Measurements from ENCODE around the gene POLG2.

DNA sequence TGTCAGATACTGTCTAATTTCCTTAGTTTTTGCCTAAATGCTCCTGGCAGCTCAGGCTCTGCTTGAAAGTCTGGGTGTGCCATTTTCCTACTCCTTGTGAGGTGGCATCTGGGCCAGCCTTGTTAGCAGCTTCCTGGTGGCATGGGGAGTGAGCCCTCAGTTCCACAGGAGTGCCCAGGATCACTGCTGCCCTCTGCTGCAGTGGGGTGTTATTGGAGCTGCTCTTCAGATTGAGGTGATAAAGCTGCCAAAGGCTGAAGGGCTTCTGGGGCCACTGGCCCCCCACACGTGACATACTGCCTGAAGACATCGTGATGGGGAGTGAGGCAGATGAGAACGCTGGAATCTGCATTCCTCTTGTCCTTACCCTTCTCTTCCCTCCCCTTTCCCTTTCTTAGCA is 37.3 kb upstream of the POLG2 start:
- TF ChIP-seq, protein P1, sequence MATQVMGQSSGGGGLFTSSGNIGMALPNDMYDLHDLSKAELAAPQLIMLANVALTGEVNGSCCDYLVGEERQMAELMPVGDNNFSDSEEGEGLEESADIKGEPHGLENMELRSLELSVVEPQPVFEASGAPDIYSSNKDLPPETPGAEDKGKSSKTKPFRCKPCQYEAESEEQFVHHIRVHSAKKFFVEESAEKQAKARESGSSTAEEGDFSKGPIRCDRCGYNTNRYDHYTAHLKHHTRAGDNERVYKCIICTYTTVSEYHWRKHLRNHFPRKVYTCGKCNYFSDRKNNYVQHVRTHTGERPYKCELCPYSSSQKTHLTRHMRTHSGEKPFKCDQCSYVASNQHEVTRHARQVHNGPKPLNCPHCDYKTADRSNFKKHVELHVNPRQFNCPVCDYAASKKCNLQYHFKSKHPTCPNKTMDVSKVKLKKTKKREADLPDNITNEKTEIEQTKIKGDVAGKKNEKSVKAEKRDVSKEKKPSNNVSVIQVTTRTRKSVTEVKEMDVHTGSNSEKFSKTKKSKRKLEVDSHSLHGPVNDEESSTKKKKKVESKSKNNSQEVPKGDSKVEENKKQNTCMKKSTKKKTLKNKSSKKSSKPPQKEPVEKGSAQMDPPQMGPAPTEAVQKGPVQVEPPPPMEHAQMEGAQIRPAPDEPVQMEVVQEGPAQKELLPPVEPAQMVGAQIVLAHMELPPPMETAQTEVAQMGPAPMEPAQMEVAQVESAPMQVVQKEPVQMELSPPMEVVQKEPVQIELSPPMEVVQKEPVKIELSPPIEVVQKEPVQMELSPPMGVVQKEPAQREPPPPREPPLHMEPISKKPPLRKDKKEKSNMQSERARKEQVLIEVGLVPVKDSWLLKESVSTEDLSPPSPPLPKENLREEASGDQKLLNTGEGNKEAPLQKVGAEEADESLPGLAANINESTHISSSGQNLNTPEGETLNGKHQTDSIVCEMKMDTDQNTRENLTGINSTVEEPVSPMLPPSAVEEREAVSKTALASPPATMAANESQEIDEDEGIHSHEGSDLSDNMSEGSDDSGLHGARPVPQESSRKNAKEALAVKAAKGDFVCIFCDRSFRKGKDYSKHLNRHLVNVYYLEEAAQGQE (IDR thresholded peaks at IDR 0.05), result no peak
- TF ChIP-seq, protein P2, sequence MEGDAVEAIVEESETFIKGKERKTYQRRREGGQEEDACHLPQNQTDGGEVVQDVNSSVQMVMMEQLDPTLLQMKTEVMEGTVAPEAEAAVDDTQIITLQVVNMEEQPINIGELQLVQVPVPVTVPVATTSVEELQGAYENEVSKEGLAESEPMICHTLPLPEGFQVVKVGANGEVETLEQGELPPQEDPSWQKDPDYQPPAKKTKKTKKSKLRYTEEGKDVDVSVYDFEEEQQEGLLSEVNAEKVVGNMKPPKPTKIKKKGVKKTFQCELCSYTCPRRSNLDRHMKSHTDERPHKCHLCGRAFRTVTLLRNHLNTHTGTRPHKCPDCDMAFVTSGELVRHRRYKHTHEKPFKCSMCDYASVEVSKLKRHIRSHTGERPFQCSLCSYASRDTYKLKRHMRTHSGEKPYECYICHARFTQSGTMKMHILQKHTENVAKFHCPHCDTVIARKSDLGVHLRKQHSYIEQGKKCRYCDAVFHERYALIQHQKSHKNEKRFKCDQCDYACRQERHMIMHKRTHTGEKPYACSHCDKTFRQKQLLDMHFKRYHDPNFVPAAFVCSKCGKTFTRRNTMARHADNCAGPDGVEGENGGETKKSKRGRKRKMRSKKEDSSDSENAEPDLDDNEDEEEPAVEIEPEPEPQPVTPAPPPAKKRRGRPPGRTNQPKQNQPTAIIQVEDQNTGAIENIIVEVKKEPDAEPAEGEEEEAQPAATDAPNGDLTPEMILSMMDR (IDR thresholded peaks at IDR 0.05; ENCODE audit: low read depth, low read length, missing input control), result no peak
- TF ChIP-seq, protein P3, sequence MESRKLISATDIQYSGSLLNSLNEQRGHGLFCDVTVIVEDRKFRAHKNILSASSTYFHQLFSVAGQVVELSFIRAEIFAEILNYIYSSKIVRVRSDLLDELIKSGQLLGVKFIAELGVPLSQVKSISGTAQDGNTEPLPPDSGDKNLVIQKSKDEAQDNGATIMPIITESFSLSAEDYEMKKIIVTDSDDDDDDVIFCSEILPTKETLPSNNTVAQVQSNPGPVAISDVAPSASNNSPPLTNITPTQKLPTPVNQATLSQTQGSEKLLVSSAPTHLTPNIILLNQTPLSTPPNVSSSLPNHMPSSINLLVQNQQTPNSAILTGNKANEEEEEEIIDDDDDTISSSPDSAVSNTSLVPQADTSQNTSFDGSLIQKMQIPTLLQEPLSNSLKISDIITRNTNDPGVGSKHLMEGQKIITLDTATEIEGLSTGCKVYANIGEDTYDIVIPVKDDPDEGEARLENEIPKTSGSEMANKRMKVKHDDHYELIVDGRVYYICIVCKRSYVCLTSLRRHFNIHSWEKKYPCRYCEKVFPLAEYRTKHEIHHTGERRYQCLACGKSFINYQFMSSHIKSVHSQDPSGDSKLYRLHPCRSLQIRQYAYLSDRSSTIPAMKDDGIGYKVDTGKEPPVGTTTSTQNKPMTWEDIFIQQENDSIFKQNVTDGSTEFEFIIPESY (IDR thresholded peaks at IDR 0.05), result no peak
- TF ChIP-seq MAX (IDR thresholded peaks at IDR 0.05), result no peak
- no peak for TF ChIP-seq JUND (IDR thresholded peaks at IDR 0.05)
- no peak for TF ChIP-seq YY1 (IDR thresholded peaks at IDR 0.05)
- no peak for TF ChIP-seq FOXA1 (IDR thresholded peaks at IDR 0.05)
- no peak for TF ChIP-seq HNF4A (conservative IDR thresholded peaks at IDR 0.05)
- no peak for TF ChIP-seq EGR1 (IDR thresholded peaks at IDR 0.05; ENCODE audit: low read depth in 2 of 2)
- TF ChIP-seq GABPA (IDR thresholded peaks at IDR 0.05 in 1 of 2, conservative IDR thresholded peaks at IDR 0.05 in 1 of 2), result no peak

Measured in liver (tissue), 3 donors.